A549 (cell line): ENCODE data around the gene SDC3.

ENCODE experiments used
- CBX2 ChIP-seq: fragments of 200-600 bp; sonication (generic); IDR thresholded peaks from 2 replicates; pipeline ENCODE4 v1.6.1; 2016; ENCODE audit warnings: low read depth, mild to moderate bottlenecking, borderline replicate concordance
- CBX8 ChIP-seq: fragments of 200-600 bp; sonication (generic); IDR thresholded peaks from 2 replicates; pipeline ENCODE4 v1.6.1; 2016
- CEBPB ChIP-seq, 2 experiments: fragments of >200 bp in 1 of 2; sonication (Bioruptor Twin) in 1 of 2; formaldehyde crosslinking in 1 of 2; IDR thresholded peaks; 2 replicates each; pipeline ENCODE4 v1.6.1; 2012 to 2016
- MYC ChIP-seq: IDR thresholded peaks from 2 replicates; pipeline ENCODE4 v1.6.1; 2012; ENCODE audit warnings: mild to moderate bottlenecking, inconsistent platforms, low read length, improper control_type of control experiment, borderline replicate concordance
- POLR2A ChIP-seq: IDR thresholded peaks from 2 replicates; pipeline ENCODE4 v1.6.1; 2012; ENCODE audit warnings: mild to moderate bottlenecking, low read length
- SMC3 ChIP-seq: fragments of >200 bp; sonication (Bioruptor Twin); formaldehyde crosslinking; IDR thresholded peaks from 3 replicates; pipeline ENCODE4 v1.6.1; 2018; ENCODE audit warnings: inconsistent platforms
- TF ChIP-seq, protein P1 (sequence below): fragments of >200 bp; sonication (Bioruptor Twin); formaldehyde crosslinking; IDR thresholded peaks from 3 replicates; pipeline ENCODE4 v1.5.1; 2016
- TF ChIP-seq, protein P2 (sequence below): fragments of 200-600 bp; sonication (generic); IDR thresholded peaks from 2 replicates; pipeline ENCODE4 v1.6.1; 2016; ENCODE audit warnings: antibody characterized with exemption, mild to moderate bottlenecking, moderate library complexity
- TF ChIP-seq, protein P3 (sequence below): fragments of 450-650 bp; IDR thresholded peaks from 2 replicates; pipeline ENCODE4 v1.6.1; 2014; ENCODE audit warnings: antibody characterized with exemption

DNA sequence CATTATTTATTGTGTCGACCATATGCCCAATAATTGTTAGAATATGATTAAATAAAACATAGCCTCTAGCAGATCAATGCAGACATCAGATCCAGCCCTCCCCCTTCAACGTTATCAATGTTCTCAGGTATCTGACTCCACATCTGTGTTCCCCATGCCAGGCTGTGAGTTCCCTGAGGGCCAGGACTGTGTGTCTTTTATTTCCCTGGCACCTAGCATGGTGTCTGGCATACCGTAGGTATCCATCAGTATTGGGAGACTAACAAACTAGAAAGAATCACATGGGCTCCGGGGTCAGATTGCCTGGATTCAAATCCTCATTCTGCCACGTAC lies 48.3 kb downstream of the SDC3 start:
- TF ChIP-seq CBX8 (no peak), SMC3 (no peak), CEBPB (IDR thresholded peaks at IDR 0.05) (no peak), POLR2A (no peak), MYC (no peak), CBX2 (no peak)
- TF ChIP-seq, protein P1, sequence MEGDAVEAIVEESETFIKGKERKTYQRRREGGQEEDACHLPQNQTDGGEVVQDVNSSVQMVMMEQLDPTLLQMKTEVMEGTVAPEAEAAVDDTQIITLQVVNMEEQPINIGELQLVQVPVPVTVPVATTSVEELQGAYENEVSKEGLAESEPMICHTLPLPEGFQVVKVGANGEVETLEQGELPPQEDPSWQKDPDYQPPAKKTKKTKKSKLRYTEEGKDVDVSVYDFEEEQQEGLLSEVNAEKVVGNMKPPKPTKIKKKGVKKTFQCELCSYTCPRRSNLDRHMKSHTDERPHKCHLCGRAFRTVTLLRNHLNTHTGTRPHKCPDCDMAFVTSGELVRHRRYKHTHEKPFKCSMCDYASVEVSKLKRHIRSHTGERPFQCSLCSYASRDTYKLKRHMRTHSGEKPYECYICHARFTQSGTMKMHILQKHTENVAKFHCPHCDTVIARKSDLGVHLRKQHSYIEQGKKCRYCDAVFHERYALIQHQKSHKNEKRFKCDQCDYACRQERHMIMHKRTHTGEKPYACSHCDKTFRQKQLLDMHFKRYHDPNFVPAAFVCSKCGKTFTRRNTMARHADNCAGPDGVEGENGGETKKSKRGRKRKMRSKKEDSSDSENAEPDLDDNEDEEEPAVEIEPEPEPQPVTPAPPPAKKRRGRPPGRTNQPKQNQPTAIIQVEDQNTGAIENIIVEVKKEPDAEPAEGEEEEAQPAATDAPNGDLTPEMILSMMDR: no peak
- TF ChIP-seq, protein P2, sequence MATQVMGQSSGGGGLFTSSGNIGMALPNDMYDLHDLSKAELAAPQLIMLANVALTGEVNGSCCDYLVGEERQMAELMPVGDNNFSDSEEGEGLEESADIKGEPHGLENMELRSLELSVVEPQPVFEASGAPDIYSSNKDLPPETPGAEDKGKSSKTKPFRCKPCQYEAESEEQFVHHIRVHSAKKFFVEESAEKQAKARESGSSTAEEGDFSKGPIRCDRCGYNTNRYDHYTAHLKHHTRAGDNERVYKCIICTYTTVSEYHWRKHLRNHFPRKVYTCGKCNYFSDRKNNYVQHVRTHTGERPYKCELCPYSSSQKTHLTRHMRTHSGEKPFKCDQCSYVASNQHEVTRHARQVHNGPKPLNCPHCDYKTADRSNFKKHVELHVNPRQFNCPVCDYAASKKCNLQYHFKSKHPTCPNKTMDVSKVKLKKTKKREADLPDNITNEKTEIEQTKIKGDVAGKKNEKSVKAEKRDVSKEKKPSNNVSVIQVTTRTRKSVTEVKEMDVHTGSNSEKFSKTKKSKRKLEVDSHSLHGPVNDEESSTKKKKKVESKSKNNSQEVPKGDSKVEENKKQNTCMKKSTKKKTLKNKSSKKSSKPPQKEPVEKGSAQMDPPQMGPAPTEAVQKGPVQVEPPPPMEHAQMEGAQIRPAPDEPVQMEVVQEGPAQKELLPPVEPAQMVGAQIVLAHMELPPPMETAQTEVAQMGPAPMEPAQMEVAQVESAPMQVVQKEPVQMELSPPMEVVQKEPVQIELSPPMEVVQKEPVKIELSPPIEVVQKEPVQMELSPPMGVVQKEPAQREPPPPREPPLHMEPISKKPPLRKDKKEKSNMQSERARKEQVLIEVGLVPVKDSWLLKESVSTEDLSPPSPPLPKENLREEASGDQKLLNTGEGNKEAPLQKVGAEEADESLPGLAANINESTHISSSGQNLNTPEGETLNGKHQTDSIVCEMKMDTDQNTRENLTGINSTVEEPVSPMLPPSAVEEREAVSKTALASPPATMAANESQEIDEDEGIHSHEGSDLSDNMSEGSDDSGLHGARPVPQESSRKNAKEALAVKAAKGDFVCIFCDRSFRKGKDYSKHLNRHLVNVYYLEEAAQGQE: no peak
- TF ChIP-seq, protein P3, sequence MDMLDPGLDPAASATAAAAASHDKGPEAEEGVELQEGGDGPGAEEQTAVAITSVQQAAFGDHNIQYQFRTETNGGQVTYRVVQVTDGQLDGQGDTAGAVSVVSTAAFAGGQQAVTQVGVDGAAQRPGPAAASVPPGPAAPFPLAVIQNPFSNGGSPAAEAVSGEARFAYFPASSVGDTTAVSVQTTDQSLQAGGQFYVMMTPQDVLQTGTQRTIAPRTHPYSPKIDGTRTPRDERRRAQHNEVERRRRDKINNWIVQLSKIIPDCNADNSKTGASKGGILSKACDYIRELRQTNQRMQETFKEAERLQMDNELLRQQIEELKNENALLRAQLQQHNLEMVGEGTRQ: no peak
